ENCODE measurements around the gene DLX4.

Gene DLX4

DNA sequence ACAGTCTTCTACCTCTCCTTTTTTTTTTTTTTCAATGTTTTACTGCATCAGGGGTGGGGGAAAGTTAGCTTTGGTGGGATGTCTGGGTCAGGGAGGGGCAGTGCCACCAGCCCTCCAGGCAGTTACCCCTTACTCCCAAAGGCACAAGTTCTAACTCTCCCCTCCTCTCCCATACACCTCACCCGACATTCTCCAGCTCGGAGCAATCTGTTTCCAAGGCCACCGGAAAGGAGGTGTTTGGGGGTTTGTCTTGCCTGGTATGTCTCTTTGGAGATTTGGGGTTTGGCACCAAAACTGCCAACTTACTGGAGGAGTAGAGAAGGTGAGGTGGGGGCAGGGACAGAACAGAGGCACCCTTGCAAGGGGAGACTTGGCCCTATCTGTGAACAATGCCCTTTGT is 21.3 kb downstream of the DLX4 start:
- DNase-seq = no peak

DNA sequence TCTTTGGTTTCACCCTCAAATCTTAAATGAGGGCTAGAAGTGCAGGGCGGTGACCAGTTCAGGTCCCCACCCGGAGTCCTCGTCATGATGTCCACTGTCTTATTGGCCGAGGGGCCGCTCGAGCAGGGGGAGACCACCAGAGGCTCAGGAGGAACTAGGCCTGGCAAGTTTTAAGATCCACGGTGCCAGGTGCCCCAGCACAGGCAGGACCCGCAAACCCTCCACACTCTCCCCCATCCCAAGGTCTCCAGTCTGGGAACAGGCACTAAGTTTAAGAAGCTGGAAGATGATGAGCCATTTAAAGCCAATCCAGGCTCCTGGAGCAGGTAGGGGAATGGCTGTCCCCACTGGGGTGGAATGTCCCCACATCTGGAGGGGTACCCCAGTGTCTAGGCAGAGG is 21.9 kb downstream of the DLX4 start:
- no peak for DNase-seq

DNA sequence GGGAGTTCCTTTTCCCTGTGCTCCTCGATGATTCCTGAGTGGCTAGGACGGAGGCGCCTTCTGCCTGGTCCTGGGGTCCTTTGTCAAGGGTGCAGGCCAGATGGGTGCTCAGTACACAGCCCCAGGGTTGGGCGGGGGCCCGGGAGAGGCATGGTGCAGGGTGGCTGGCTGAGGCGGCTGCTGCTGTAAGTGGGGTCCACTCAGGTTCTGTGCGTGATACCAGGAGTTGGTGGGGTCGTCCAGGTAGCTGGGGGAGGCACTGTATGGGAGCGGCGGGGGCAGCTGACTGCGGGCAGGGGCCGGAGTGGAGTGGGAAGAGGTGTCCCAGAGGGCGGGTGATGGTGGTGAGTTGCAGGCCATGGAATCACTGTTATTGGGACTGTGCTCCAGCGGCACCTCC is 22.4 kb downstream of the DLX4 start:
- DNase-seq = no peak

DNA sequence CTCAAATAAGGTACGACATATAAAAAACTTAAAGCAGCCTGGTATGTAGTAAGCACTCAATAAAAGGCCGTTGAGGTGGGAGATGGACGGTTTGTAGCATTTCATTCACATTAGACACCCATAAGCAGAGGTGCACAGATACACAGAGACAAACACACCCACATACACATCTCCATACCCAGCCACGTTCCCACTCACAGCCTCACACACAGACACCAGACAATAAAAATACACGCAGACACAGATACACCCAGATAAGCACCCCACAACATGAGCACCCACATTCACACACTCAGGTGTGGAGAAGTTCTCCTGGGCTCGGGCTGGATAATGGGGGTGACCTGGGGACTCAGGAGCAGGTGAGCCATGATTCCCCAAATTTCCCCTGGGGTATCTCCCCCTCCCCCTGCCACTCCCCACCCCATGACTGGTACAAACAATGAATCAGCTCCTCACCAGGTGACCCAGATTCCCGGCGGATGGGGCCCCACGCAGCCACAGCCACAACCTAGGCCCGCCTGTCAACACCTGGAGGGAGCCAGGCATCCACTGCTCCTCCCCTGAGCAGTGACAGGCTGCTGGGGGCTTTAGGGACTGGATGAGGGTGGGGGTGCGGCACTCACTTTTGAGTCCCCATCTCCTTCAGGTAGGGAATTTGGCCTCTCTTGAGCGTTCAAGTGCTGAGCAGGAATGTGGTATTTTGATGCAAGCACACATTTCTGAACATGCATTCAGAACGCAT is 23.4 kb downstream of the DLX4 start:
- no peak for DNase-seq

DNA sequence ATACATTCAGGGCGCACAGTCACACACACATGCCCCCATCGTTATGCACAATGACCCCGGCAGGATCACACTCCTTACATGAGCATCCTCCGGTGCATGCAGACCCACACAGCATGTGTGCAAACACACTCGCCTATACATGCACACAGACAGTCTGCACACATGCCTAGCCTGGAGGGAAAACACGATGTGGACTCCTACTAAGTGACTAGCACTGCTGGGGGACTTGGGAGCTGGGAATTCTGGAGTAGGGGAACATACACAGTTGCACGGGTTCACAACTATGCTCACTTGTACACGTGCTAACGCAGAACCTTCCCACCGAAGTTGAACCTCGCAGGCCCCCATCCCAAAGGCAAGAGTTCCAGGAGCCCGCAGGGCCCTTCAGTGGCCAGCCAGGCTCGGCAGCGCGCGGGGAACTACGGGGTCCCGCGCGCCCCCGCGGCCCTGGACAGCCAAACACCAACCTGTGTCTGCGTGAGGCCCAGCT is 24.0 kb downstream of the DLX4 start:
- no peak for DNase-seq

DNA sequence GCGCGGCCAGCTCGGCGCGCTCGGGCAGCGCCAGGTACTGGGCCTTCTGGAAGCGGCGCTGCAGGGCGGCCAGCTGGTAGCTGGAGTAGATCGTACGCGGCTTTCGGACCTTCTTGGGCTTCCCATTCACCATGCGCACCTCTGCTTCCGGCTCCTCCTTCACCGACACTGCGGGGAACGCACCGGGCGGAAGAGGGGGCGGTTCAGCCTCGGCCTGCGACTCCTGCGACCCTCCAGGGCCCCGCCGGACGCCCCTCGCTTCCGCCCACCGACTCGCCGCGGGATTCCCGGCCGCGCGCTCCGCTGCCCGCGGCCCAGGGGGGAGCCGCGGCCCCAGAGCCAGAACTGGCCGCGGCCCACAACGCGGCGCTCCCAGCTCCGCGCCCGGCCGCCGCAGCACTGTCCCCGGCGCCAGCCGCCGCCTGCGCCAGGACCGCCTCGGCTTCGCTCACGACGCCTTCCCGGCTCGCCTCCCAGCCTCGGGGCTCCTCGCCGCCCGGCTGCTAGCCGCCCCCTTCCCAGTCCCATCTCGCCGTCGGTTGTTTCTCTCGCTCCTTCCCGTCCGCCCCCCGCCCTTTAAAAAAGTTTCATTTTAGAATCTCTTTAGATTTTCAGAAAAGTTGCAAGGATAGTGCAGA is 24.6 kb downstream of the DLX4 start:
- DNase-seq = no peak

DNA sequence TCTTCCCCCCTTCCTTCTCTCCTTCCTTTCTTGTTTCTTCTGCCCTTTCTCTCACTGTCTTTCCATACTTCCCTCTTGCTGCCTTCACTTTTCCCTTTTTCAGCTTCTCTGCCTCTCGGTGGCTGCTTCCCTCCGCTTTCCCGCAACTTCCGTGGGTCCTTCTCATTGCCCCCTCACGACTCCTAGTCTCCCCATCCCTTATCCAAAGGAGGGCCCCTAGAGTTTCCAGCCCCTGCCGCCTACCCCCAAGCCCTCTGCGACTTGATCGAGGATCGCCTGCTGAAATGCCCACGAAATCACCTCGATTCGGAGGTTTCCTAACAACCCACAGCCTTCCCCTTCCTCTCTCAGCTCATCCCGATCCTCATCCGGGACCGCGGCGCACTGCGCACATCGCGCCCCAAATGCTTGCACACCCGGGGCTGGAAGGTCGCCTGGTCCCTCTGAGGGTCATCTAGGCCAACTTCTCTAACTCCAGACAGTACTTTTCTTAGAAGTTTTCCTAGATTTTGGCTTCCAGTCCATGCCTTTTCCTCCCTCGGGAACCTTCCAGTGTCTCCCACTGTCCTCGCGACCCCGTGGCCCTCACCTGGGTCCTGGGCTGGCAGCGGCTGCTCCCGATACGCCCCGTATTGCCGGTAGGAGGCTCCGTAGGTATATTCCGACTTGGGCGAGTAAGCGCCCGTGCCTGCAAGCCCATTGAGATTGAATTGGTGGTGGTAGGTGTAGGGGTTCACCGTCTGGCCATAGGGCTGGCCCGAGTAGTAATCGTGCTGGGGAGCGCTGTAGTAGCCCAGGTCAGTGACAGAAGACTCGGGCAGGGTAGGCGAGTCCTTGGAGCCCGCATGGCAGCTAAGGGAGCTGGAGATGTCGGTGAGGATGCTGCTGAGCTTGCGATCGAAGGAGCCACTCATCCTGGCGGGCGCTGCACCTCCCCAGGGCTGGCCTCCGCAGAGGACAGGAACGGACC is 25.4 kb downstream of the DLX4 start:
- no peak for DNase-seq

DNA sequence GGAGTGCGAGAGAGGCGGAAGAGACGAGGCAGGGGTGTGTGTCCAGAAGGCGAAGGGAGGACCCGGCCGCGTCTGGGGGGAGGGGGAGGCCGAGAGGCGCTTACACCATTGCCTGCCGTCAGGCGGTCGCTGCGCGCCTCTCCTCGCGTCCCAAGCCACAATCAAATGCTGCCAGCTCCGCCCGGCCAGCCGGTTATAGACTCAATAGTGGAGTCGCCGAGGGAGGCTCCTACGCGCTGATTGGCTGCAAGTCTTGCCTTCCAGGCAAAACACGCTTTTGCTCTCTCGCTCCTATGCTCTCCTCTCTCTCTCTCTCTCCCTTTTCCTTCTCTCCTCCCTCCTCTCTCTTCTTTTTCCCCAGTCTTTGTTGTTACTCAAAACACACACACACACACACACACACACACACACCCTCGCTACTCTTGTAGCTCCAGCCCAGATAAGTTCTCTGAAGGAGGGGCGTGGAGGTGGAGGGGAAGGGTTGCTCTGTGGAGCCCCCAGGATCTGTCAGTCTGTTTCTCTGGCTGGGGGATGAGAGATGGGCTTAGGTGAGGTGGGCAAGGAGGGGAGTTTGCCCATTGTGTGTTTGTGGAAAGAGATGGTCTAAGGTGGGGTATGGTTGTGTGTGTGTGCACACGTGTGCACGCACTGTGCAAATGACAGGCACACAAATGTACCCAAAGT is 26.2 kb downstream of the DLX4 start, which contains the start of gene DLX3:
Gene DLX3, minus strand, starts transcription at position 170 of the 684 bp plus-strand sequence. CDS start 226 bp downstream, outside the sequence.
- no peak for DNase-seq

DNA sequence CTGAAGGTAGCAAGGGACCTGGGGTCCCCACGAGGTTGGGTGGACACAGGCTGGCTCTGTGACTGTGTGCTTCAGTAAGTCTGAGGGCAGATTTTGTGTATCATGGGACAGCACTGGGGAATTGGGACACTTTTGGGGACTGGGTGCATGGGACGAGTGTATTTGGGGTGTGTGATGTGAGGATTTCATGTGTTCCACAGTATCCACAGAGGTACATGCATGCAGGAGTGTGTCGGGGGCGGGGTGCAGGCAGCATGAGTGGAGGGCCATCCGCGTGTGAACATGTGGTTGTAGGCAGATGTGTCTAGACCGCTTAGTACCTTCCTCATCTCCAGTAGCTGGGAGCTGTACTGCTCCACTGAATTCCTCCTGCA is 27.1 kb downstream of the DLX4 start:
- DNase-seq = no peak

DNA sequence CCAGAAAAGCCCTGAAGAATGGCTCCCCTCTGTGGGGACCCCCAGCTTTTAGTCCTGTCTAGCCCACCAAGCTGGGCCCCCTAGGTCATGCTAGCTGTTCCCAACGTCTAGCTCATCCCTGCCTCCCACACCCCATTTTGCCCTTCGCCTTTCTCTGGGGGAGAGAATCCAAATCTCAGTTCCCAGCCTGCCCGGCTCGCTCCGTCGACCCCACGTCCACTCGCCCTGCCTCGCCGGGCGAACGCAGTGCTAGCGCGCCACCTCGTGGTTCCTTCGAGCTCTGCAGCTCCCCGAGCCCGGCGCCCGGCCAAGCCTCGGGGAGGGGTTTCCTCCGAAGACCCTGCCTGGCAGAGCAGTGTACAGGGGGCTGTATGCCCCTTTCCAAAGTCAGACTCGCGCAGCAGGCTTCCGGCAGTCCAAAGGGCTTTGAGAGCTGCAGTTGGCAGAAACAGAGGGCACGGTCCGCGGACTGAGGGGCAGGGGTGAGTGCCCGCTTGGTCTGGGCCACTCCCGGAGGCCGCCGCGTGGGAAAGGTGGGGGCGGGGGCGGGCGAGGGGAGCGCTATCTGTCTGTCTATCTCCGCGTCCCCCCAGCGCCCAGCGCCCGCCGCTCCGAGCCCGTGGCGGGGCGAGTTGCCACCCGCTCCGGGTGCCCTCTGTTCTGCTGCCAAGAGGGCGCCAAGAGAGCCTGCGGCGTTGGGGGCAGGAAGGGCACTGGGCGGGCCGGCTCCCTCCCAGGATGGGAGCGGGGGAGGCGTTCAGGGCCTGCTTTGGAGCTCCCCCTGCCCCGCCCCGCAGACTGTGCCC is 27.7 kb downstream of the DLX4 start:
- DNase-seq = no peak

DNA sequence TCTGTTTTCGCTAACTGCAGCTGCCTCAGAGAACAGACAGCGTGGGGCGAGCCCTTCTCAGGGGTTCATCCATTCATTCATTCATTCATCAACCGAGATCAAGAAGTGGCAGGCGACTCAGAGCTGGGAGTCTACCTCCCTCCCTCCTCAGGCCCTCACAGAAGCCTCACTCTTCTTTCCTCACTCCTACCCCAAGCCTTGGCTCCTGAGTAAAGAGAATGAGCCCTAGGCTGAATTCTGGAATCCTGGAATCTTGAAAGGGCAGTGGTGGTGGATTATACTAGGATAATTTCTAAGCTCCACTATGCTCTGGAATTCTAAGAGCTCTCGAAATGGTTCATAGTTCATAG is 28.3 kb downstream of the DLX4 start:
- no peak for DNase-seq

DNA sequence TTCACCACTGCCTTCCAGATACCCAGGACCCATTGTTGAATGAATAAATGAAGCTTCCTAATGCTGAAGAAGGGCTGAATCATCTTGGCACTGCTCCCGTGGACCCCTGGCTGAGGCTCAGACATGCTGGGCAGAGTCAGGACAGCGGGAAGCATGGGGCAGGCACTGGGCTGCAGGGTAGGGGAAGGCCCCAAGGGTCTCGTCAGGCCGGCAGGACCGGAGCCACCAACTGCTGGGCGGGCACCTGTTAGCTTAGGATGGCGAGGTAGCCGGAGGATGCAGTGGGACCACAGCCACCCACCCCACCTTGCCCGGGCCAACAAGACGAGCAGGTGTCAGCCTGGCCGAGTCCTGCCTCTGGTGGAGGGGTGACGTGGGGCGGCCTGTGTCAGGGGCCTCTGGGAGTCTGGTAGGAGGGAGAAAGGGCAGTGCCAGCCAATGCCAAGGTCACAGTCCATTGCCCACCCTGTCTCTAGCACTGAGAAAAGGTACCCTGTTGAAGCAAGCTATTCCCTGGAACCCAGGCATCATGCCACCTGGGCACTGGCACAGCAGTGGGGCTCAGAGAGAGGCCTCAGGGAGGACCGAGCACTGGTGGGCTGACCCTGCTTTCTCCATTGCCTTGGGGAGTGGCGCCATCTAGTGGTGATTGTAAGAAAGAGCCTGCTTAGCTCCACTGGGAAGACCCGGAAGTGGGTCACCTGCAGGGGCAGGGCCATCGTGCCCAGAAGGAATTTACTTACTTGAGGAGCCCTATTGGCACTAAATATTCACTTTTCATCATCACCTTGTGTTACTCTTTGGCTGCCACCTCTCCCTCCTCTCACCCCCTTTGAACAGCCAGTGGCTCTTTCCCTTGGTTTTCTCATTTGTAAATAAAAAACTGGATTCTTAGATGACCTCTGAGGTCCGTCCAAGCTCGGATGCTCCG is 29.0 kb downstream of the DLX4 start:
- DNase-seq = no peak

DNA sequence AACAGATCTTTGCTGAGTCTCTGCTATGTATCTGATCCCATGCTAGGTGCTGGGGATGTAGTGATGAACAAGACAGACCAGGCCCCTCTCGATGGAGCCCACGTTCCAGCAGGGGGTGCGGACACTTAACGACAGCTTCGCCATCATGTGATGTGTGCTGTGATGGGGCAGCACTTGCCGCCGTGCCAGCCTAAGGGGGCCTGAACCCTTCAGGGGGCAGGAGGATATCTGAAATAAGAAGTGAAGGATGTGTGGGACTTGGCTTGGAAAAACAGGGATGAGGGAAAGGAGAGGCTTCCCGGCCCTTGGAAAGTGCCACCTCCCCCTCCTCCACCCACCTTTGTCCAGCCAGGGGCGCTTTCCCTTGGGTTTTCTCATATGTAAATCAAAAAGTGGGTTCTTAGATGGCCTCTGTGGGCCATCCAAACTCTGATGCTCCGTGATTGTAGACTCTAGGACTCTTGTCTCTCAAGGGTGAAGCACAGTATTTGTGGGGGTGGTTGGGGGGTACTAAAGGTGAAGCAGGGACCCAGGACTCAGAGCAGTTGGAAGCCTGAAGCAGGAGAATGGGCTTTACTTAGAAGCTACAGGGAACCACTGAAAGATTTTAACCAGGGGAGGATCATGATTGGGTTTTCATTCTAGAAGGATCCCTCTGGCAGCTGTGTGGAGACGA is 30.0 kb downstream of the DLX4 start:
- no peak for DNase-seq

DNA sequence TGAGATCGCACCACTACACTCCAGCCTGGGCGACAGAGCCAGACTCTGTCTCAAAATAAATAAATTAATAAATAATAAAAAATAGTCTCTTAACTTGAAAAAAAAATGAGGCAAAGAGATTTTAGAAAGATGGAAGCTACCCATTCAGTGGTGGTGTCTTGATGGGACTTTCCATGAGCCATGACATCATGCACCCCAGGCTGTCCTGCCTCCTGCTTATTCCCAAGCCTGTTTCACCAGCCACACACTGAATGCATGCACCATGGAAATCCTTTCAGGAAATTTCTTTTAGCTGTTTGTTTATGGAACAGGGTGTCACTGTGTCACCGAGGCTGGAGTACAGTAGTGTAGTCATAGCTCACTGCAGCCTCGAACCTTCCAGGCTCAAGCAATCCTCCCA is 34.9 kb downstream of the DLX4 start:
- DNase-seq = no peak

DNA sequence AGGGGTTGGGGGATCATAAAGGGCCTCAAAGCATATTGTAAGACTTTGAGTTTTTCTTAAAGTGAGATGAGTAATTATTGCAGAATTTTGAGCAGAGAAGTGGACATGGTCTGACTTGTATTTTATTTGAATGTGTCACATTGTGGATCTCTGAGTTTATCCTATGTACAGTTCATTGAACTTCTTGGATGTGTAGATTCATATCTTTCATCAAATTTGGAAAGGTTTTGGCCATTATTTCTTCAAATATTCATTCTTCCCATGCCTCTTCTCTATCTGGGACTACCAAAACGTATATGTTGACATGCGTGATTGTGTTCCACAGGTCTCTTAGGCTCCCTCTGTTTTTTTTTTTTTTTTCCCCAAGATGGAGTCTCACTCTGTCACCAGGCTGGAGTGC is 40.3 kb downstream of the DLX4 start:
- DNase-seq = no peak

DNA sequence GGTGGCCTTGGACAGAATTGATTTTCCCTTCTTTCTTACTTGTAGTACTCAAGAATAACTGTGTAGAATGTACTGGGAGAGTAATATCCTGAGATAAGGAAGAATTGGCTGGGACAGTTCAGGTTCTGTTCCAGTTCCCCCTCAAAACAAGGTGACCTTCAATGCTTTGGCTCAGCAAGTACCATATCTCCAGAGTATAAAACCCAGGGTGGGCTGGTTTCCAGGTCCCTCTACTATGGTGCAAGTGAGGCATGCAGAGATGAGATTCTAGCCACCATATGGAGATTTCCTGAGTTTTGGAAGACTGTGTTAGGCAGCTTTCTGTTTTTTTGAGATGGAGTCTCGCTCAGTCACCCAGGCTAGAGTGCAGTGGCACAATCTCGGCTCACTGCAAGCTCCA is 44.1 kb downstream of the DLX4 start:
- no peak for DNase-seq

DNA sequence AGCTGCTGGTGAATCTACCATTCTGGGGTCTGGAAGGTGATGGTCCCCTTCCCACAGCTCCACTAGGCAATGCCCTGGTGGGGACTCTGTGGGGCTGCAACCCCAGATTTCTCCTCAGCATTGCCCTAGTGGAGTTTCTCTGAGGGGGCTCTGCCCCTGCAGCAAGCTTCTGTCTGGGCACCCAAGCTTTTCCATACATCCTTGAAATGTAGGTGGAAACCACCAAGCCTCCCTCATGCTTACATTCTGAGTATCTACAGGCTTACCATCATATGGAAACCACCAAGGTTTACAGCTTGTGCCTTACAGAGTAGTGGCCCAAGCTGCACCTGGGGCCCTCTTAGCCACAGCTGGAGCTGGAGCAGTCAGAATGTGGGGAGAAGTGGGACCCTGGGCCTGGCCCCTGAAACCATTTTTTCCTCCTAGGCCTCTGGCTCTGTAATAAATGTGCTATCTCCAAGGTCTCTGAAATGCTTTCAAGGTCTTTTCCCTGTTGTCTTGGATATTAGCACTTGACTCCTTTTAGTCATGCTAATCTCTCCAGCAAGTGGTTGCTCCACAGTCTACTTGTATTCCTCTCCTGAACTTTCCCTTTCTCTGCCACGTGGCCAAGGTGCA is 45.6 kb downstream of the DLX4 start:
- DNase-seq = no peak

DNA sequence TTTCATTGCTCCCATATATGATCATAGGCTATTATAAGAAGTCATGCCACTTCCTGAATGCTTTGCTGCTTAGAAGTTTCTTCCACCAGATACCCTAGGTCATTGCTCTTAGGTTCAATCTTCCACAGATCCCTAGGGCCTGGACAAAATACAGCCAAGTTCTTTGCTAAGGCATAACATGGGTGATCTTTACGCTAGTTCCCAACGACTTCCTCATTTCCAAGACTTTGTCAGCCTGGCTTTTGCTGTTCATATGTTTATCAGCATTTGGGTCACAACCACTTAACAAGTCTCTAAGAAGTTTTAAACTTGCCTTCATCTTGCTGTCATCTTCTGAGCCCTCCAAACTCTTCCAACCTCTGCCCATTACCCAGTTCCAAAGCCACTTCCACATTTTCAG is 46.2 kb downstream of the DLX4 start:
- no peak for DNase-seq

DNA sequence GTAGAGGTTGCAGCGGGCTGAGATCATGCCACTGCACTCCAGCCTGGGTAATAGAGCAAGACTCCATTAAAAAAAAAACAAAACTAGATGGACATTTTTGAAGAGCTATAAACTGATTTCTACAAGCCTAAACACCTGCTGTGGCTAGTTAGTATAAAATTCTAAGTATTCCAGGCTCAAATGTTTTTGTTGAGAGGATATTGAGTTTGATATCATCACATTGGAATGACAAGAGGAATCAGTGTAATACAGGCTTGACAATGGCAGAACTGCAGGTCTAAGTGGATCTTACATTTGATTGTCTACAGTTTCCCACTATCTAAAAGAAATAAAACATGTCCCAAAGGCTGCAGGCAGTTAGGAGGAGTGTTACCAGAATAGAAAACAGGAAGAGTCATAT is 49.9 kb downstream of the DLX4 start:
- DNase-seq = no peak

Measured in SIG-M5 (cell line).